A549 (cell line): Measurements from ENCODE around the gene NR5A2.

ENCODE experiments used
- CBX8 ChIP-seq: fragments of 200-600 bp; sonication (generic); IDR thresholded peaks from 2 replicates; pipeline ENCODE4 v1.6.1; 2016
- CHD2 ChIP-seq: fragments of 150-350 bp; IDR thresholded peaks from 2 replicates; pipeline ENCODE4 v1.6.1; 2014; ENCODE audit warnings: low read length; ENCODE audit not compliant: partially characterized antibody
- POLR2A ChIP-seq: IDR thresholded peaks from 2 replicates; pipeline ENCODE4 v1.6.1; 2012; ENCODE audit warnings: mild to moderate bottlenecking, low read length
- SREBF2 ChIP-seq: fragments of 450-650 bp; IDR thresholded peaks from 2 replicates; pipeline ENCODE4 v1.6.1; 2014; ENCODE audit warnings: mild to moderate bottlenecking, moderate library complexity
- TF ChIP-seq, protein P1 (sequence below): fragments of >200 bp; sonication (Bioruptor Twin); formaldehyde crosslinking; IDR thresholded peaks from 3 replicates; pipeline ENCODE4 v1.5.1; 2016

DNA sequence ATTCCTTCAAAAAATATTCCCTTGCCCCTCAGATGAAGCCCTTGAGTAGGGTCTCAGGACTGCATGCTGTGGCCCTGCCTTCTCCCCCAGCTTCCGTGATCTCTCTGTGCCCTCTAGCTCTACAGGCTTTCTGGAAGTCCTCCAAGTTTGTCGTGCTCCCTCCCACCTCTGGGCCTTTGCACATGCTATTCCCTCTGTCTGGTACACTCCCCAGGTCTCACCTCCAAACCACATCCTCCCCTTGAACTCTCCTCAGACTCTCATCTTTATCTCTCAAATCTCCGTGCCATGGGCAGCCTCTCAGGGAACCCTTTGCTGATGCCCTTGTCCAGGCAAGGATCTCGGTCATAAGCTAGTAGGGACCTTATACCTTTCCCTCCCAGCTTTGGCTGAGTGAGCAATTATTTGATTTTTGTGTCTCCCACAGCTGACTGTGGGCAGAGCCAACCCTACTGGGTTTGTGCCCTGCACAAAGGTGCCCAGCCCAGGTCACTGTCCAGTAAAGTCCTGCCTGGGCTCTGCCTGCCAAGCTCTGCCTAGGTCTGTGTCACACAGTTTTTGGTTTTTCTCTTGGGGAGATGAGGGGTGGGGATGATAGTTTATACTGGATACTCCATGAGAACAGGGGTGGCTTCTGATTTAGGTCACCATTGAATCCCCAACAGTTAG is 194.2 kb downstream of the NR5A2 start:
- TF ChIP-seq, protein P1, sequence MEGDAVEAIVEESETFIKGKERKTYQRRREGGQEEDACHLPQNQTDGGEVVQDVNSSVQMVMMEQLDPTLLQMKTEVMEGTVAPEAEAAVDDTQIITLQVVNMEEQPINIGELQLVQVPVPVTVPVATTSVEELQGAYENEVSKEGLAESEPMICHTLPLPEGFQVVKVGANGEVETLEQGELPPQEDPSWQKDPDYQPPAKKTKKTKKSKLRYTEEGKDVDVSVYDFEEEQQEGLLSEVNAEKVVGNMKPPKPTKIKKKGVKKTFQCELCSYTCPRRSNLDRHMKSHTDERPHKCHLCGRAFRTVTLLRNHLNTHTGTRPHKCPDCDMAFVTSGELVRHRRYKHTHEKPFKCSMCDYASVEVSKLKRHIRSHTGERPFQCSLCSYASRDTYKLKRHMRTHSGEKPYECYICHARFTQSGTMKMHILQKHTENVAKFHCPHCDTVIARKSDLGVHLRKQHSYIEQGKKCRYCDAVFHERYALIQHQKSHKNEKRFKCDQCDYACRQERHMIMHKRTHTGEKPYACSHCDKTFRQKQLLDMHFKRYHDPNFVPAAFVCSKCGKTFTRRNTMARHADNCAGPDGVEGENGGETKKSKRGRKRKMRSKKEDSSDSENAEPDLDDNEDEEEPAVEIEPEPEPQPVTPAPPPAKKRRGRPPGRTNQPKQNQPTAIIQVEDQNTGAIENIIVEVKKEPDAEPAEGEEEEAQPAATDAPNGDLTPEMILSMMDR: no peak
- TF ChIP-seq CBX8 (no peak), CHD2 (no peak), POLR2A (no peak), SREBF2 (no peak)
